NT2/D1 (cell line): Measurements from ENCODE around the gene RASGEF1B.

Experiments
- DNase-seq: peaks from one replicate; pipeline ENCODE4 v3.0.0-alpha.2; 2011; ENCODE audit warnings: low read depth, low spot score
- H3K27me3 ChIP-seq: 2 replicates; pipeline ENCODE4 v1.6.0; 2011; ENCODE audit warnings: mild to moderate bottlenecking; ENCODE audit not compliant: insufficient read length, insufficient read depth
- H3K36me3 ChIP-seq: 2 replicates; pipeline ENCODE4 v1.6.1; 2011; ENCODE audit warnings: mild to moderate bottlenecking, low read length, mixed read lengths; ENCODE audit not compliant: insufficient read depth, insufficient read length
- H3K4me1 ChIP-seq: 2 replicates; pipeline ENCODE4 v1.5.1; 2011; ENCODE audit not compliant: insufficient read depth, insufficient read length
- H3K4me3 ChIP-seq: 2 replicates; pipeline ENCODE4 v1.5.1; 2011; ENCODE audit warnings: low read depth; ENCODE audit not compliant: insufficient read length
- H3K9ac ChIP-seq: 2 replicates; pipeline ENCODE4 v1.6.0; 2011; ENCODE audit warnings: low read depth; ENCODE audit not compliant: insufficient read length
- H3K9me3 ChIP-seq: 2 replicates; pipeline ENCODE4 v1.5.1; 2011; ENCODE audit warnings: mild to moderate bottlenecking, low read length; ENCODE audit not compliant: insufficient read depth
- SUZ12 ChIP-seq: IDR thresholded peaks from 2 replicates; pipeline ENCODE4 v1.6.1; 2011; ENCODE audit not compliant: insufficient read length, insufficient read depth; ENCODE audit errors: extremely low read depth
- YY1 ChIP-seq: IDR thresholded peaks from 2 replicates; pipeline ENCODE4 v1.6.1; 2011; ENCODE audit not compliant: insufficient read length, insufficient read depth
- ZNF274 ChIP-seq: IDR thresholded peaks from 2 replicates; pipeline ENCODE4 v1.6.1; 2011; ENCODE audit warnings: mild to moderate bottlenecking, low read depth, low read length

The RASGEF1B gene

GRCh38 chr4:81460834-81461233, 10.9 kb downstream of the RASGEF1B start:
- DNase-seq, result no peak
- Histone ChIP-seq H3K4me1 (no peaks in the 10 kb centered on the region), H3K9ac (no peak overlapping the region), H3K27me3 (no peaks in the 10 kb centered on the region), H3K36me3 (no peaks in the 10 kb centered on the region), H3K9me3 (no peaks in the 10 kb centered on the region), H3K4me3 (no peak overlapping the region)
- TF ChIP-seq ZNF274 (no peak), SUZ12 (no peak), YY1 (no peak)

GRCh38 chr4:81460191-81460701, 11.5 kb downstream of the RASGEF1B start:
- Histone ChIP-seq H3K9ac (no peak overlapping the region), H3K9me3 (no peaks in the 10 kb centered on the region), H3K4me3 (no peak overlapping the region), H3K4me1 (no peaks in the 10 kb centered on the region), H3K36me3 (no peaks in the 10 kb centered on the region), H3K27me3 (no peaks in the 10 kb centered on the region)
- TF ChIP-seq SUZ12 (no peak), YY1 (no peak), ZNF274 (no peak)
- no peak for DNase-seq

GRCh38 chr4:81459228-81459627, 12.5 kb downstream of the RASGEF1B start:
- H3K27me3 ChIP-seq, result no peaks in the 10 kb centered on the region
- no peak for TF ChIP-seq SUZ12
- TF ChIP-seq YY1, result no peak
- no peak for TF ChIP-seq ZNF274
- DNase-seq, result no peak
- H3K9ac ChIP-seq, result no peak overlapping the region
- no peaks in the 10 kb centered on the region for H3K9me3 ChIP-seq
- no peaks in the 10 kb centered on the region for H3K4me1 ChIP-seq
- H3K4me3 ChIP-seq, result no peak overlapping the region
- H3K36me3 ChIP-seq, result no peaks in the 10 kb centered on the region

- DNase-seq, result no peak
- no peak for TF ChIP-seq SUZ12
- no peak for TF ChIP-seq ZNF274
- no peak for TF ChIP-seq YY1
Measured at GRCh38 chr4:81457921-81458520, 13.7 kb downstream of the RASGEF1B start.

GRCh38 chr4:81457345-81457744, 14.4 kb downstream of the RASGEF1B start:
- Histone ChIP-seq H3K9ac (no peak overlapping the region), H3K36me3 (no peaks in the 10 kb centered on the region), H3K9me3 (no peaks in the 10 kb centered on the region), H3K4me1 (no peaks in the 10 kb centered on the region), H3K27me3 (no peaks in the 10 kb centered on the region), H3K4me3 (no peak overlapping the region)
- no peak for DNase-seq
- no peak for TF ChIP-seq ZNF274

More at GRCh38 chr4:81457921-81458520, 13.7 kb downstream of the RASGEF1B start:
- no peak overlapping the region for H3K9ac ChIP-seq
- no peaks in the 10 kb centered on the region for H3K27me3 ChIP-seq
- H3K4me3 ChIP-seq, result no peak overlapping the region
- H3K9me3 ChIP-seq, result no peaks in the 10 kb centered on the region
- H3K4me1 ChIP-seq, result no peaks in the 10 kb centered on the region
- H3K36me3 ChIP-seq, result no peaks in the 10 kb centered on the region

- Histone ChIP-seq H3K4me1 (no peaks in the 10 kb centered on the region), H3K36me3 (peaks cover 2% of the 10 kb centered on the region), H3K9me3 (no peaks in the 10 kb centered on the region), H3K9ac (no peak overlapping the region), H3K27me3 (no peaks in the 10 kb centered on the region), H3K4me3 (no peak overlapping the region)
- no peak for DNase-seq
- TF ChIP-seq SUZ12 (no peak), YY1 (no peak), ZNF274 (no peak)
Measured at GRCh38 chr4:81455897-81456296, 15.8 kb downstream of the RASGEF1B start.

GRCh38 chr4:81454948-81455347, 16.8 kb downstream of the RASGEF1B start:
- TF ChIP-seq SUZ12 (no peak), ZNF274 (no peak), YY1 (no peak)
- no peak overlapping the region for H3K4me3 ChIP-seq
- H3K27me3 ChIP-seq, result no peaks in the 10 kb centered on the region
- H3K4me1 ChIP-seq, result no peaks in the 10 kb centered on the region
- no peaks in the 10 kb centered on the region for H3K9me3 ChIP-seq
- H3K9ac ChIP-seq, result no peak overlapping the region
- DNase-seq, result no peak
- H3K36me3 ChIP-seq, result peaks cover 2% of the 10 kb centered on the region
